ENCODE results near the gene KRT33A.
"Not testable (repeated sequence)": the region's sequence is repeated elsewhere in the genome, so short reads cannot be mapped to it uniquely, and the experiment has no call there.

KRT33A gene

GRCh38 chr17:41350381-41350878 lies at the start of gene KRT33A:
TSS of gene KRT33A (minus strand) at chr17:41350828. CDS start at chr17:41350767, 61 bp downstream.
- DNase-seq: not testable (repeated sequence)

- no peak for DNase-seq
Observed at GRCh38 chr17:41396996-41397660, 46.5 kb upstream of the KRT33A start, which contains the start of gene KRT31. TSS of gene KRT31 (minus strand) at chr17:41397608. CDS start at chr17:41397539, 69 bp downstream.

GRCh38 chr17:41396340-41396739 lies 45.7 kb upstream of the KRT33A start:
- DNase-seq: no peak

GRCh38 chr17:41395611-41396010 lies 45.0 kb upstream of the KRT33A start:
- DNase-seq: no peak

GRCh38 chr17:41395044-41395443 lies 44.4 kb upstream of the KRT33A start:
- not testable (repeated sequence) for DNase-seq

GRCh38 chr17:41394254-41394996 lies 43.8 kb upstream of the KRT33A start:
- DNase-seq: no peak

- DNase-seq: no peak
Observed at GRCh38 chr17:41393826-41394225, 43.2 kb upstream of the KRT33A start.

GRCh38 chr17:41393294-41393693 lies 42.7 kb upstream of the KRT33A start:
- DNase-seq: no peak

- DNase-seq: no peak
Observed at GRCh38 chr17:41392278-41392677, 41.6 kb upstream of the KRT33A start.

- no peak for DNase-seq
Observed at GRCh38 chr17:41391535-41391934, 40.9 kb upstream of the KRT33A start.

- no peak for DNase-seq
Observed at GRCh38 chr17:41390411-41390938, 39.8 kb upstream of the KRT33A start.

GRCh38 chr17:41387670-41388069 lies 37.0 kb upstream of the KRT33A start:
- DNase-seq: no peak

- DNase-seq: no peak
Observed at GRCh38 chr17:41386227-41386626, 35.6 kb upstream of the KRT33A start.

GRCh38 chr17:41383690-41384089 lies 33.1 kb upstream of the KRT33A start:
- no peak for DNase-seq

- DNase-seq: no peak
Observed at GRCh38 chr17:41382394-41382793, 31.8 kb upstream of the KRT33A start.

- DNase-seq: not testable (repeated sequence)
Observed at GRCh38 chr17:41381943-41382342, 31.3 kb upstream of the KRT33A start, which contains the start of gene KRT34. TSS of gene KRT34 (minus strand) at chr17:41382306. CDS start at chr17:41382246, 60 bp downstream.

- DNase-seq: not testable (repeated sequence)
Observed at GRCh38 chr17:41380091-41380490, 29.5 kb upstream of the KRT33A start.

GRCh38 chr17:41377546-41377945 lies 26.9 kb upstream of the KRT33A start:
- no peak for DNase-seq

- DNase-seq: no peak
Observed at GRCh38 chr17:41369713-41370112, 19.1 kb upstream of the KRT33A start, which contains the start of gene KRT33B. TSS of gene KRT33B (minus strand) at chr17:41369813. CDS start at chr17:41369750, 63 bp downstream.

GRCh38 chr17:41369023-41369422 lies 18.4 kb upstream of the KRT33A start:
- DNase-seq: no peak

GRCh38 chr17:41367426-41368075 lies 16.9 kb upstream of the KRT33A start:
- DNase-seq: no peak

- no peak for DNase-seq
Observed at GRCh38 chr17:41366070-41366469, 15.4 kb upstream of the KRT33A start.

- DNase-seq: no peak
Observed at GRCh38 chr17:41363881-41364280, 13.3 kb upstream of the KRT33A start.
